T-helper 2 cell treated with Interferon-gamma antibody and Interleukin-4, amounts not matched to agents 5 μg/mL and 100 μg/mL, for 36 hours (primary cell): ENCODE measurements around the gene INO80D.
A peak's percentile ranks its signal among the peaks of the same experiment; 100 is the strongest.
"Not testable (repeated sequence)": the region's sequence is repeated elsewhere in the genome, so short reads cannot be mapped to it uniquely, and the experiment has no call there.

Experiments
- DNase-seq: peaks from one replicate; pipeline ENCODE4 v3.0.0; 2021; ENCODE audit warnings: low spot score
- H3K27ac Mint-ChIP-seq: one replicate; pipeline ENCODE4 v1.8.0; 2021; ENCODE audit warnings: mild to moderate bottlenecking, mixed read lengths
- H3K27me3 Mint-ChIP-seq: one replicate; pipeline ENCODE4 v1.8.0; 2021; ENCODE audit warnings: low read depth, mixed read lengths
- H3K36me3 Mint-ChIP-seq: one replicate; pipeline ENCODE4 v1.8.0; 2021; ENCODE audit warnings: low read depth, mixed read lengths
- H3K4me1 Mint-ChIP-seq: one replicate; pipeline ENCODE4 v1.8.0; 2021; ENCODE audit warnings: low read depth, mixed read lengths
- H3K4me3 Mint-ChIP-seq: one replicate; pipeline ENCODE4 v1.8.0; 2022; ENCODE audit warnings: mild to moderate bottlenecking, moderate library complexity, mixed read lengths
- H3K9me3 Mint-ChIP-seq: one replicate; pipeline ENCODE4 v1.8.0; 2021; ENCODE audit warnings: mixed read lengths

INO80D gene

GRCh38 chr2:205995260-205995659, 90.7 kb downstream of the INO80D start:
- Mint-ChIP-seq H3K27me3 (no peaks in the 10 kb centered on the region), H3K9me3 (no peaks in the 10 kb centered on the region), H3K27ac (no peak overlapping the region), H3K4me1 (no peaks in the 10 kb centered on the region), H3K4me3 (no peak overlapping the region), H3K36me3 (peaks cover 10% of the 10 kb centered on the region)
- no peak for DNase-seq

DNA sequence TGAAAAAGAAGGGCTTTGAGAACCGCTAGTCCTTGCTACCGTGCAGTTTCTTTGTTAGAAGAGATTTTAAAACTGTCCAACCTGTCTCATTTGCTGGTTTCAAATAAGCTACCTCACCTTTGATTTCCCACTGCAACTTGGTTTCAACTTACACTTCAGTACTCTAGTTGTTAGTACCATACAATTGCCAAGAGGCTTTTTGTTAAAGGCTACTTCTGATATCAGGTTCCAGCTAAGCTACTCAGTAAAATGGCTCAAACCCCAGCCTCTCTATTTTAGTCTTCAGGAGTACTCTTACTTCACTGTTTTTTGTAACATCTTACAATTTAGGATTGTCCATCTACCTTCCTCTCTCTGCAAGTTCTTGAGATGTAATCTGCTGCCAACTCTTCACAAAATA, 91.6 kb downstream of the INO80D start:
- H3K9me3 Mint-ChIP-seq = no peaks in the 10 kb centered on the region
- H3K27me3 Mint-ChIP-seq = no peaks in the 10 kb centered on the region
- no peak overlapping the region for H3K4me3 Mint-ChIP-seq
- no peak for DNase-seq
- peaks cover 10% of the 10 kb centered on the region for H3K36me3 Mint-ChIP-seq
- H3K27ac Mint-ChIP-seq = no peak overlapping the region
- H3K4me1 Mint-ChIP-seq = no peaks in the 10 kb centered on the region

DNA sequence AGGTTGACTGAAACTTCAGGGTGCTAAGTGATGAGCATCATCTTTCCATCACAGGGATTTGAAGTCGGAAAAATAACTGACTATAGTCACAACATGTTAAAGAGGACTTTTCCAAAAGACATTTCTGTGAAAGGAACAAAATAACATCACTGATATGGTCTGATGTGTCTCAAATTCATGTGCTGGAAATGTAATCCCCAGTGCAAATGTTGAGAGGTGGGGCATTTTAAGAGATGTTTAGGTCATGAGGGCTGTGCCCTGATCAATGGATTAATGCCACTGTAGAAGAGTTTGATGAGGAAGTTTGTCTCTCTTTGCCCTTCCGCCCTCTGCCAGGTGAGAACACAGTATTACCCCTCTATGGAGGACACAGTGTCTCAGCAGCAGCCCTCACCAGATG, 95.9 kb downstream of the INO80D start:
- no peaks in the 10 kb centered on the region for H3K27me3 Mint-ChIP-seq
- peaks cover 4% of the 10 kb centered on the region for H3K36me3 Mint-ChIP-seq
- H3K27ac Mint-ChIP-seq = no peak overlapping the region
- no peak for DNase-seq
- no peaks in the 10 kb centered on the region for H3K9me3 Mint-ChIP-seq
- no peaks in the 10 kb centered on the region for H3K4me1 Mint-ChIP-seq
- H3K4me3 Mint-ChIP-seq = no peak overlapping the region

DNA sequence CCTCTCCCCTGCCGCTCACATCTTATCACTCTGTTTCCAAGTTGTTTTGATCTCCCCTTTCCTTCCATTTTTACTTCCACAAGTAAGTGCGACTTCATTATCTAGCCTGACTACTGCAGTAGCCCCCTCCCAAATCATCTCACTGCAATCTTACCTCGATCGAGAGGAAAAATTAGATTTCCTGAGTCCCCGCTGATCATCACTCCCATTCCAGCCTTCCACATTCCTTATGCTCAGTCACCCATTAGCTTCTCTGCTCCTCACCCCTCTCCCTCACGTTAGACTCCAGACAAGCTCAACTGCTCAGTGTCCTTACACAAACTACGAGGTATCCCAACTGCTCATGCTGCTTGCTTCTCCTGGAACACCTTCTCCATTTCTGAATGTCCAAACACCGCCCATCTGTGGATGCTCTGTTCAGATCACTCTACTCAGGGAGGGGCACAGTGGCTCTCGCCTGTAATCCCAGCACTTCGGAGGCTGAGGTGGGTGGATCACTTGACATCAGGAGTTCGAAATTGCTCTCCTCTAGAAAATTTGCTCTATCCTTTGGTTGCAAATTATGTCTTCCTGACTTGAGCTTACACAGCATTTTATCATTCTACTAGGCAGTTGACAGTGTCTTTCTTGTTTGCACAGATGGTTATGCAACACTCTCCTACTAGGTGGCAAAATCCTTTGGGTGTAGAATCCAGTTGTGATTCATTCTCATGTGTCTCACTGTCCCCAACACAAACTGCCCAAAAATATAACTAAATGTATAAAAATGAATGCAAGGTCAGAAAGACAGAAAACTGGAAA, 96.5 kb downstream of the INO80D start:
- Mint-ChIP-seq H3K36me3 (peaks cover 4% of the 10 kb centered on the region), H3K4me1 (peaks cover 1% of the 10 kb centered on the region), H3K27me3 (no peaks in the 10 kb centered on the region), H3K4me3 (no peak overlapping the region), H3K9me3 (no peaks in the 10 kb centered on the region), H3K27ac (no peak overlapping the region)
- DNase-seq = no peak

DNA sequence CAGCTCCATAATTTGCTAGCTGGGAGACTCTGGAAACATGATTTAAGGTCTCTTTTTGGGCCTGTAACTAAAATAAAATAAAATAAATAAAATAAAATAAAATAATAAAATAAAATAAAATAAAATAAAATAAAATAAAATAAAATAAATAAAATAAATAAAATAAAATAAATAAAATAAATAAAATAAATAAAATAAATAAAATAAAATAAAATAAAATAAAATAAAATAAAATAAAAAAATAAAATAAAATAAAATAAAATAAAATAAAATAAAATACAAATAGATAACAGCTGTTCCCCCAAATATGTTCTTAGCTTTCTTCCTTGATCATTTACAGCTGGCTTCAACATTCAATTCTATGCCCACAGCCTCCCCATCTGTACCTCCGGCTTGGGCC, 97.3 kb downstream of the INO80D start:
- DNase-seq, H3K27me3 Mint-ChIP-seq, H3K4me3 Mint-ChIP-seq: not testable (repeated sequence)

GRCh38 chr2:205988274-205988673, 97.7 kb downstream of the INO80D start:
- no peak overlapping the region for H3K27ac Mint-ChIP-seq

More for the DNA sequence above, 97.3 kb downstream of the INO80D start:
- H3K27ac Mint-ChIP-seq, H3K36me3 Mint-ChIP-seq, H3K4me1 Mint-ChIP-seq, H3K9me3 Mint-ChIP-seq: not testable (repeated sequence)

DNA sequence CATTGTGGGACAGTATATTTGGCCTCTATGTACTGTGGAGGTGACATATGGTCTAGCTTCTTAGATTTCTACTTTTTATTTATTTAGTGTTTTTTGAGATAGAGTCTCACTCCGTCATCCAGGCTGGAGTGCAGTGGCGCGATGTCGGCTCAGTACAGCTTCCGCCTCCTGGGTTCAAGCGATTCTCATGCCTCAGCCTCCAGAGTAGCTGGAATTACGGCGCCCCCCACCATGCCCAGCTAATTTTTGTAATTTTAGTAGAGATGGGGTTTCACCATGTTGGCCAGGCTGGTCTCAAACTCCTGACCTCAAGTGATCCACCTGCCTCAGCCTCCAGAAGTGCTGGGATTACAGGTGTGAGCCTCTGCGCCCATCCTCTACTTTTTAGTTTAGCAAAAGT, 99.6 kb downstream of the INO80D start:
- H3K36me3 Mint-ChIP-seq, H3K27me3 Mint-ChIP-seq, DNase-seq: not testable (repeated sequence)

More at GRCh38 chr2:205988274-205988673, 97.7 kb downstream of the INO80D start:
- H3K4me3 Mint-ChIP-seq = no peak overlapping the region
- no peaks in the 10 kb centered on the region for H3K9me3 Mint-ChIP-seq
- no peak for DNase-seq
- peaks cover 4% of the 10 kb centered on the region for H3K36me3 Mint-ChIP-seq
- H3K4me1 Mint-ChIP-seq = peaks cover 4% of the 10 kb centered on the region
- H3K27me3 Mint-ChIP-seq = no peaks in the 10 kb centered on the region

DNA sequence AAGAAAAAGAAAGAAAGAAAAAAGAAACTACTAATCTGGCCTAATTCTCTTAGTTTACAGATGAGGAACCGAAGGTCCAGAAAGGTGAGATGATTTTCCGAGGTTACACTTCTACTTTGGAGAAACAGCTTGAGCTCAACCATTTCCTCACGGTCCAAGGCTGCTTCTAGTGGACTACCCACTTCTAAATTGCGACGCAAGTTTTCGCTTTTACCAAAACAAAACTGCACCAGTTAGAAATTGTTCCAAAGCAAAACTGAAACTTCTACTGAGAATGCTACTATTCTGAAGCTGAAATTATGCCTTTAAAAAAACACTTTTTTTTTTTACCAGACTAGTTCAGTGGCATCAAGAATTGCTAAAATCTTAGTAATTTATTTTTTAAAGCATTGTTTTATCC, 101.6 kb downstream of the INO80D start:
- H3K27ac Mint-ChIP-seq = peak overlapping the region; percentile 23
- DNase-seq = no peak
- H3K9me3 Mint-ChIP-seq = no peaks in the 10 kb centered on the region
- H3K4me1 Mint-ChIP-seq = peaks cover 4% of the 10 kb centered on the region
- H3K4me3 Mint-ChIP-seq = no peak overlapping the region
- H3K36me3 Mint-ChIP-seq = no peaks in the 10 kb centered on the region
- H3K27me3 Mint-ChIP-seq = peaks cover 3% of the 10 kb centered on the region

More for the DNA sequence above, 99.6 kb downstream of the INO80D start:
- H3K27ac Mint-ChIP-seq, H3K4me3 Mint-ChIP-seq, H3K9me3 Mint-ChIP-seq, H3K4me1 Mint-ChIP-seq: not testable (repeated sequence)

- Mint-ChIP-seq H3K9me3 (no peaks in the 10 kb centered on the region), H3K4me3 (no peak overlapping the region), H3K4me1 (peaks cover 4% of the 10 kb centered on the region), H3K27me3 (peaks cover 3% of the 10 kb centered on the region), H3K27ac (no peak overlapping the region), H3K36me3 (no peaks in the 10 kb centered on the region)
- DNase-seq = no peak
Measured at GRCh38 chr2:205982776-205983327, 103.1 kb downstream of the INO80D start.

GRCh38 chr2:205978728-205979127, 107.2 kb downstream of the INO80D start:
- H3K27ac Mint-ChIP-seq, H3K4me3 Mint-ChIP-seq, H3K27me3 Mint-ChIP-seq, H3K36me3 Mint-ChIP-seq, DNase-seq, H3K4me1 Mint-ChIP-seq, H3K9me3 Mint-ChIP-seq: not testable (repeated sequence)

DNA sequence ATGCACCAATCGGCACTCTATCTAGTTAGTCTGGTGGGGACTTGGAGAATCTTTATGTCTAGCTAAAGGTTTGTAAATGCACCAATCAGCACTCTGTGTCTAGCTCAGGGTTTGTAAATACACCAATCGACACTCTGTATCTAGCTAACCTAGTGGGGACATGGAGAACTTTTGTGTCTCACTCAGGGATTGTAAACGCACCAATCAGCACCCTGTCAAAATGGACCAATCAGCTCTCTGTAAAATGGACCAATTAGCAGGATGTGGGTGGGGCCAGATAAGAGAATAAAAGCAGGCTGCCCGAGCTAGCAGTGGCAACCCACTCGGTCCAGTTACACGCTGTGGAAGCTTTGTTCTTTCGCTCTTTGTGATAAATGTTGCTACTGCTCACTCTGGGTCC, 108.3 kb downstream of the INO80D start:
- not testable (repeated sequence) for DNase-seq, H3K27ac Mint-ChIP-seq, H3K27me3 Mint-ChIP-seq, H3K36me3 Mint-ChIP-seq, H3K4me1 Mint-ChIP-seq, H3K4me3 Mint-ChIP-seq, H3K9me3 Mint-ChIP-seq

GRCh38 chr2:205976934-205977659, 108.9 kb downstream of the INO80D start:
- not testable (repeated sequence) for H3K27ac Mint-ChIP-seq, H3K4me1 Mint-ChIP-seq, H3K9me3 Mint-ChIP-seq, H3K4me3 Mint-ChIP-seq, H3K27me3 Mint-ChIP-seq, DNase-seq, H3K36me3 Mint-ChIP-seq

DNA sequence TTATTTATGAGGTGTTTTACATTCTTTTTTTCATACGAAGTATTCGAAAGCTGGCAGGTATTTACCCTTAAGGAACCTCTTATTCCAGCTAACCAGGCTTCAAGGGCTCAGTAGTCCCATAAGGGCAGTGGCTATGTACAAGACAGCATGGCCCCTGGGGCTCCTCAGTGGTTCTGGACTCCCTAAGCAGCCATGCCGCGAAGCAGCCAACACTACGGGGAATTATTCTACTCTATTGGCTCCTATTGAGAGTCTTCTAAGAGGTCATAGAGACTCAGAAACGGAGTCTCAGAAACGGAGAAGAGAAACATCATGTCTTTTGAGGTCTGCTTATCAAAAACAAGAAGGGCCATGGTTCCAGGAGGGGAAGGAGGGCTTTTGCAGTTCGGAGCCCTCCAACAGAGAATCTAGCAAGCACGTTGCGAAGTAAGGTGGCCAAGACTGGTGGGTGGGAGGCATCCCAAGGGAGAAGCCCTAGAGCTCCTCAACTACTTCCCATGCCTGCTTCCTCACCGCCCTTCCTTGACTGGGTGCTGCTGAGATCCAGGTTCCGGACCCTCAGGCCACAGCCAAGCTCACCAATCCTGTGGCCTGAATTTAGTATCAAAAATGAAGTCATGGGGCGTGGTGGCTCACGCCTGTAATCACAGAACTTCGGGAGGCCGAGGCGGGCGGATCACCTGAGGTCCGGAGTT, 109.7 kb downstream of the INO80D start:
- no peaks in the 10 kb centered on the region for H3K4me1 Mint-ChIP-seq
- no peak overlapping the region for H3K4me3 Mint-ChIP-seq
- H3K27ac Mint-ChIP-seq = no peak overlapping the region
- no peaks in the 10 kb centered on the region for H3K9me3 Mint-ChIP-seq
- peaks cover 3% of the 10 kb centered on the region for H3K27me3 Mint-ChIP-seq
- DNase-seq = no peak
- H3K36me3 Mint-ChIP-seq = no peaks in the 10 kb centered on the region
